ENCODE measurements around the gene UST. TPM values are rescaled to one million over a fixed set of nuclear protein-coding genes. Genes with fewer than 3 reads are reported as not detected.

The UST gene
- total and polyA plus RNA-seq, 2 of the 8 experiments (the other 6 are each of a cell fraction or from before 2014, with no cell fraction given) = 13.5 to 34.5 TPM

GRCh38 chr6:148842296-148843019 lies 95.6 kb downstream of the UST start (continued):
- TF ChIP-seq CHD7 (IDR thresholded peaks at IDR 0.05; ENCODE audit: insufficient replicate concordance, low read length) = no peak
- TF ChIP-seq RBBP5 (IDR thresholded peaks at IDR 0.05; ENCODE audit: borderline replicate concordance, low read depth, low read length) = no peak
- TF ChIP-seq SIX5 (IDR thresholded peaks at IDR 0.05; ENCODE audit: low read depth, low read length) = no peak
- TF ChIP-seq CTCF (IDR thresholded peaks at IDR 0.05; ENCODE audit: control extremely low read depth in 1 of 3, insufficient read depth in 1 of 3, low read depth in 1 of 3, low read length in 3 of 3) = no peak
- TF ChIP-seq BCL11A (IDR thresholded peaks at IDR 0.05; ENCODE audit: low read depth in 2 of 2, low read length in 2 of 2) = no peak
- TF ChIP-seq KDM5A (IDR thresholded peaks at IDR 0.05; ENCODE audit: low read length) = no peak
- no peak for TF ChIP-seq CBX8 (IDR thresholded peaks at IDR 0.05; ENCODE audit: borderline replicate concordance, low read depth, low read length)
- TF ChIP-seq KDM4A (IDR thresholded peaks at IDR 0.05; ENCODE audit: low read depth, low read length, severe bottlenecking) = no peak

All from H1 (cell line).